GM21515 (cell line): Measurements from ENCODE around the gene TANC1.

ENCODE experiments used
- ATAC-seq: cut with Tn5 transposase; IDR thresholded peaks from one replicate; pipeline ENCODE4 v1.9.1; 2021; ENCODE audit not compliant: unreplicated experiment

TANC1 gene

DNA sequence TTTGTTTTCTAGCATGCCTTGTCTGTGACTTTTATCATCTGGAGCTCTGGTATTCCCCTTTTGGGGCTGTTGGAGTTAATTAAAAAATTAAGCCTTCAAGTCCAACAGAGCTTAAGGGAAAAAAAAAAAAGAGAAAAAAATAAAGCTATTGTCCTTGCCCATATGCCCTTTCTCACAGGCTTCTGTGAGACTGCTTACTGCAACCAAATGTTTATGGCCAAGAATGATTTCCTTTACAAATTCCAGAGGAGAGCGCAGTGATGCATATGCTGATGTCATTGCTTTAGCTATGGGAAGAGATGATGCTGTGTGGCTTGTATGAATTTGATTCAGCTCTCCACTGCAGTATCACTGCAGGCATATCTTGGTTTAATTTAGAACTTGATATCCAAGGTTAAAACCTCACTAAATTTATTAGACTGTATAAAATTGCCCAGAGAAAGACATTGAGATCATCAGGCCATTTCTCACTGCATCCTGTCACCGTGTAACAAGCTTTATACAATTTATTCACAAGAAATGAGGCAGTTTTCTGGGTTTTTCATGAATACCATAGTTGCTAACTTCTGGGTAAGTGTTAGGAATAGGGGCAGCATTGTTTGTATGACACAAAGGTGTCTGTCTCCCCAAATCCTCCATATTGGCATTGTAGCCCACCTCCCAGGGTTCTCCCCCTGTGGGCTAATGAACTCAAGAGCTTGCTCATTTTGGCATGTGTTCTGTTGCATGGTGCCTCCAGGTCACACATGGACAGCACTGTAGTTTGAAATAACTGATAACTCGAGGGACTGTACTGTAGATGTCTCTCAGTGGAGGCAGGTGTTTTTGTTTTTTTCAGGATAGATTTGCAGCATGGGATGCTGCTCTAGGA lies 85.0 kb downstream of the TANC1 start:
- no peak for ATAC-seq

DNA sequence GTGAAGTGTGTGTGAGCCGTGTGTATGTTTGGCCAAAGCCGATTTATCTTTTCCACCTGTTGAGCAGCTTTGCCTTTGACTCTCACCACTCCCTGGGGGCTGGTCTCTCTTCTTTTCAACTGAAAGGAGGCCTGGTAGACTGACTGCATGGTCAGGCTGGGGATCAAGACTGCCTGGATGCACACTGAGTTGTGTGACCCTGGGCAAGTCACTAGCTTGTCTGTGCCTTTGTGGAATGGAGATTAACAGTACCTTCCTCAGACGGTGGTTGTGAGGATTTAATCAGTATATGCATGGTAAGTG lies 85.5 kb downstream of the TANC1 start:
- no peak for ATAC-seq

DNA sequence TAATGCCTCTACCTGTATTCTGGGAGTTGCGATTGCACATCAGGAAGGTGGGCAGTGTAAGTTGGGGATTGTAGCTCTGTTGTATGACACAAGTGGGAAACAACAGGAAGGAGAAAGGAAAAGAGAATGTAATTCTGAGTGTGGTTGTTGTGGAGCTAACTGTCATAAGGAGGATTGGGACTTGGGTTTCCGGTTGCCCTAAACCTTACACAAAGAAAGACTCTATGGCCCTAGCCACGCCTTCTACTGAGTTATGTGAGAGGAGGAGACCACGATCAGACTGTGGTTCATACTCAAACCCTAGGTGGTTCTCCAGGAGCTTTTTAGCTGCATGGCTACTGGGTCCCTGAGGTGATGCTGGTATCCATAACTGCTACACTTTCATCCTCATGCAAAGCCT lies 86.5 kb downstream of the TANC1 start:
- no peak for ATAC-seq

DNA sequence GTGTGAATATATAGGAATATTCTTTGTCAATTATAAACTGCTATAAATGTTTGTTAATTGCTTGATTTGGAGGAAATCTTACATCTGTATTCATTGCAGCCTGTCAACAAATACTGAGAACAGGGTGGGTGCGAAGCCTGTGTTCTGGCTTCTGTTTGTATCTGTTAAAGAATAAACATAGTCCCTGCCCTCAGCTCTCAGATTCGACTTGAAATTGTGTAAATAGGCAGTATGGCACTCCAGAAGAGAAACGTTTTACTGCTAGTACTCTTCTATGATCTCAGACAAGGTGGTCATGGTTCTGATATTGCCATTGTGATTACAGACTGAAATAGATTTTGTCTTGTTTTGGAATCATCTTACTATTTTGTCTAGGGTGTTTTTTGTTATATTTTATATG lies 92.1 kb downstream of the TANC1 start:
- ATAC-seq: no peak

DNA sequence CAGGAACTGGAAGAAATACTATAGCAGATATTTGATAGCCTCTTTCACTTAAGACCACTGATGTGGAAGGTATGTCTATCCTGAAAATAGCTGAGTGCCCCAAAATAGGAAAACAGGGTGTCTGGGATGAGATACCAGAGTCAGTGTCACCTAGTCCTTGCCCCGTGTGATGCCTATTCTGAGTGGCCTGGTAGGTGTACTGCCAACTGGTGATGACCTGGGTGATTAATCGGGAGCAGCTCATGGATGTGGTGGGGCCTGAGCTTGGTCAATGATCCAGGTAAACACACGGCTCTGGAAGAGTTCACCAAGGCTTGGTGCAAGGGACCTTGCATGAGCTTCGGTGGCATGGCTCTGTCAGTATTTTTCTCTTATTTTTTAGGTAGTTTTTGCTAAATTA lies 95.2 kb downstream of the TANC1 start:
- ATAC-seq: no peak

DNA sequence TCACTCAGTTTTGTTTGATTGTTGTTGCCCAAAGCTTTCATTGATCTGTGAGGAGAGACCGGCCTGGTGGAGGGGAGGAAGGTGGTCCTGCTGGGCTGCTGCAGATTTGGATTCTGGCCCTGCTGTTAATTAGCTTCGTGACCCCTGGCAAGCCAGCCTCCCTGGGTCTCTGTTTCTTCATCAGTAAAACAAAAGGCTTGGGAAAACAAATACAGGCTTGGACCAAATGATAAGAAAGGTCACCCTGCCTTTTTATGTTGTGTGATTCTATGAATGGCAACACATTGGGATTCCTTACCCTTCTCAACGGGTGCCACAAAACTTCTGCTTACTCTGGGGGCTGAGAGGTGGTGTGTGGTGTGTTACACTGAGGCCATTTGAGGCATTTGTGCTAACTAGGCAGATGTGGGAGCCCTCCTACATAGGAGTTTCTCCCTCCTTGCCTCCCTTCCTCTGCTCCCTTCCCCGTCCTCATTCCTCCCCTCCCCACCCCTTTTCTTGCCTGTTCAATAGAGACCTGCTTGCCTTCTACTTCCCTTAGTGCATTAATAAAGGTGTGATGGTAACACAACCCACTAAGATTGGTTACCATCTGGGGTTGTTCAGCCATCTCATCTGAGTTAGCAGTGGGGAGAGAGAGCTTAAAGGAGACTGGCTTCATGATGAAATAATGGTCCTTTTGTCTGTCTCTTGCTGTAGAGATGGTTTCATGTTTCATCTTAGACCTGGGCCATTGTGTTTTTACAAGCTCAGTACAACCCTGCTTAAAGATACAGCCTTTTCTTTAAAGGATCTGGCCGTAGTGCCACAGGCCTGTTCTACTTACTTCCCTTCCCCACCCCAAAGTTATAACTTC lies 96.2 kb downstream of the TANC1 start:
- ATAC-seq: no peak

DNA sequence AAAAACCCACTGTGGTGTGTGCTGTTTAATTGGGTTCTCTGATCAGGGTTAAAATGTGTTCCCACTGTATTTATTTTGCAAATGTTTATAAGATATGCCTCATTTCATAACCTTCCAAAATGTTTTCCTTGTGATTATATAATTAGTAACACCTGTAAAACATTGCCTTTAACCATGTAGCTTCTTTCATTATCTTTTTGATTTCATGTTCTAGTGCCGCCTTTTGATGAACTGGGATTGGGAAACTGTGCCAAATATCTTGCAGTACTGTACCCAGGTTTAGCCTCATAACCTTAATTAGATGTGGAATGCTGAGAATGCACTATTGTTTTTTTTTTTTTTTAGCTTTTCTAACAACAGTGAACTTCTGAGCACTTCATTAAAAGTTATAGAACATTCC lies 96.9 kb downstream of the TANC1 start:
- ATAC-seq: no peak

DNA sequence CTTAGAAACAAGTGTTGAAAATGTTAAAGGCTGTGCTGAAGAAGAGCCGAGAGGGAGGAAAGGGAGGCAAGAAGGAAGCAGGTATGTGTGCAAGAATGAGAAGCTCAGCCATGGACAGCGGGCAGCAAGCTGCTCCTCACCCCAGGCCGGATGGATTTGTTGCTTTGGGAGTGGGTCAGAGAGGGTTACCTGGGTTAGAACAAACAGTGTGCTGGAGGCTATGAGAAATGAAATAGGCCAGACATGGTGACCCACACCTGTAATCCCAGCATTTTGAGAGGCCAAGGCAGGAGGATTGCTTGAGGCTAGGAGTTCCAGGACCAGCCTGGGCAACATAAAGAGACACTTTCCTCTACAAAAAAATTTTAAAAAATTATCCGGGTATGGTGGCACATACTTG lies 97.5 kb downstream of the TANC1 start:
- no peak for ATAC-seq

DNA sequence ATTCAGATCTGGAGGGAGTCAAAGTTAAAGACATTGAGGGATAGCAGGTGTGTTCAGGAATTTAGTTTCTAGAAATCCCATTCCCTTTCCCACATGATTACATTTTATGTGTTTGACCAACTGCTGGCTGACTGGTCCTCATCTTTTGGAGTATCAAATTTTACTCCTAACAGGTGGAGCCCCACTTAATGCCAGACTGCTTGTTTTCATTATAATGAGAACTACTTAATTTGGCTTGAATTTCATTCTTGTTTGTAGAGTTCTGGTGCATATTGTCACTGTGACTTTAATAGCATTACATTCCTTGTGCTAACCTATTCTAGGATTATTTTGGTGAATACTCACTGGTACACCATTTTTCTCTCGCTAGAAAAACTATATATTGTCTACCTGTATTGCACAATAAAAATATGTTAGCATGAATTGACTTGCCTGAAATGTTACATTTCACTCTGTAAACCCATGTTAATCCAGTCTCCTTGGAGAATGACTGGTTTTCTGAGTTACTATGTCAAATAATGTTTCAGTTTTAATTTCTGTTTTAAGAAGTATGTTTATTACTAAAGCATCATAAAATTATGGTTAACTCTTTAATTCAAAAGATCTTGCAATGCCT lies 98.2 kb downstream of the TANC1 start:
- no peak for ATAC-seq

DNA sequence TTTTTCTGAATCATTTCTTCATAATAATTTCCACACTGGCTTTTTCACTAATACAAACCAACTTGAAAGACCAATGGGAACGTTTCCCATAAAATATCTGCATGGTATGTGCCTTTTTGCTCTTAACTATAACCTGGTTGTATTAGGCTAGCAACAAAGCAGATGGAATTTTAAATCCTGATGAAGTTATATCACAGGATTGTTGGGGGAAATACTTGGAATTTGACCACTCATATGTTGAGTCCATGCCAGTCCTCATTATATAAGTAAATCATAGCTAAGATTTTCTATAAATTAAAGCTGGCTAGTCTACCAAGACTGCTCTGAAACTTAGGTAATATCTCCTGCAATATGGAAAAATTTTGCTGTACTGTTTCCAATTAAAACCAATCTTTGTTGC lies 99.5 kb downstream of the TANC1 start:
- no peak for ATAC-seq

DNA sequence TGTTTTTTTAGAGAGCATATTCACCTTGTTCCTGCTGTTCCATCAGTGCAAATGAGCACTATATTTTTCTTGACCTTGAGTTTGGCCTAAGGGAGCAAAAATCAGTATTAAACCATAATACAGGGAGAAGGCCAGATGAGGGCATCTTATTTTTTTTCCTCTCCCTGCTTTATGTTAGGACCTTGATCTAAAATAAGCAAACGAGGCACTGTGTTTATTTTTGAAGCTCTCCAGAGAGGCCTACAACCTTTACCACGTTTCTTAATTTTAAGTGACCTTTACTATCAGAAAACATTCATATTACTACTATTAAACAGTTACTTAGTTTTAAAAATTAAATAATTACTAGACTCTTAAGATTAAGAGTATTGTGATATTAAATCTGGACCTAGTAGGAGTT lies 100.8 kb downstream of the TANC1 start:
- no peak for ATAC-seq

DNA sequence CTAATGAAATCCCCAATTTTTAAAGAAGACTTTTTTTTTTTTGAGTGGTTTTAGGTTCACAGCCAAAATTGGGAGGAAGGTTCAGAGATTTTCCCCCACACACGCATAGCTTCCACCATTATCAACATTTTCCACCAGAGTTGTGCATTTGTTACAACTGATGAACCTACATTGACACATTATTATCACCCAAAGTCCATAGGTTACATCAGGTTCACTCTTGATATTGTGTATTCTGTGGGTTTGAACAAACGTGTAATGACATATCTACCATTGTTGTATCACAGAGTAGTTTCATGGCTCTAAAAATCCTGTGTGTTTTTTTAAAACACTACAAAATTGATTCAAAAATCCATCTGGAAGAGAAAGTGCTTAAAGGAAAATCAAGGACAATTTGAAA lies 101.8 kb downstream of the TANC1 start:
- ATAC-seq: no peak

DNA sequence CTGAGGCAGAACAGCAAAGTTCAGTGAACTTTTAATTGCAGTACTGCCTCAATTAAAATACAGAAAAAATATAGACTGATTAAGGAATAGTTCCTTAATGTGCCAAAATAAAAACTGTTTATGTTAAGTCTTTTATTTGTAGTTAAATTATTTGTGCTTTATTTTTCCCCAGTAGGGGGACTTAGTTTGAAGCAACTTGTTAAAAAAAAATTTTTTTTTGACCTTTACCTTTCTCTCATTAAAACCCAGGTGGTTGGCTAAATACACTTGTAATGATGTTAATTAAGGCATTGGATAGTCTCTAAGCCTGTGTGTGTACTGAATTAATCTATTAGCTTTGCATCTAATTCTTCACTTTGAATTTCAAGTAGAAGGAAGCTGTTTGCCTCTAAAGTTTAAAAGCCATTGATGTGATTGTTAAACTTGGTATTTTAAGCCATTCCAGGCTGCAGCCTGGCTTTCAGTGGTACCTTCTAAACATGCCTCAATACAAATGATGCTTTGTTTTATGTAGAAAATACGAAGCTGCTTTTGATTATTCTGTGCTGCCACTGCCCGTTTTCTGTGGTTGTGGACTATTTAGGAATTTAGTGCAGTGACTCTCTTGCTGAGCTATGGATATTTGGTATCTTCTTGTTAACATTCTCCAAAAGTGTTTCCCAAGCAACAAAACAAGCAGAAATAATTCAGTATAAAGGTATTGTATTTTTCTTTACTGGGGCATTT lies 102.9 kb downstream of the TANC1 start:
- no peak for ATAC-seq

DNA sequence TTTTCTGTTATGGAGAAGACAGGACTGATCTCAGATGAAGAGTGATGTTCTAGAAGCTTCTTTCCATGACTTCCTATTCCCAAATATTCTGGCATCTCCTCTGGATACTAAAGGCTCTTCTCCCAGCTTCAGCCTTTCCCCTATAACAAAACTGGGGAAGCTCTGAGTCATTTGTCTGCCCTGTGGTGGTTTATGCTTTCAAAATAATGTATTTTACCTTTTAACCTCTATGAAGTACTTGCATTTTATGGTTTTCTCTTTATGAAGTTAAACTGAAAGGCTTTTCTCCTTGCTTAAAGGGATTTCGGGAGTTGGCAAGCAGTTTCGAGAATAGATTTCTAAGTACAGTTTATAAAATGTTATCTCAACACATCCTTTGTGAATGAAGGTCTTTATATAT lies 104.4 kb downstream of the TANC1 start:
- ATAC-seq: no peak

DNA sequence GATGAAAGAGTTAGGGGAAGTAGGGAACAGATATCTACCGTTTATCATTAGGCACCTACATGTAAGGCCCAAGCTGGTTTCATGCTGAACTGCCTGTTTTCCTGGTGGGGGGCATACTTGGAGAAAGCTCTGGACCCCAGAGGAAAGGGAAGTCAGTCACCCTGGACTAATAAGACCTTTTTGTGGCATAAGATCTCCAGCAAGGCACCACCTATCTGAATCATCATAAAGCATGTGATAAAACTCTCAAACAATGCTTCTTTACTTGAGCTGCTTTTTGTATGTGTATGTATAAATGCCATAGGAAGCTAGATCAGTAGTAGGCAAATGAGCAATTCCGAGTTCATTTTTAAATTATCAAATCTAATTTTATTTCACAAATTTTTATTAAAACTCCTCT lies 104.8 kb downstream of the TANC1 start:
- no peak for ATAC-seq

DNA sequence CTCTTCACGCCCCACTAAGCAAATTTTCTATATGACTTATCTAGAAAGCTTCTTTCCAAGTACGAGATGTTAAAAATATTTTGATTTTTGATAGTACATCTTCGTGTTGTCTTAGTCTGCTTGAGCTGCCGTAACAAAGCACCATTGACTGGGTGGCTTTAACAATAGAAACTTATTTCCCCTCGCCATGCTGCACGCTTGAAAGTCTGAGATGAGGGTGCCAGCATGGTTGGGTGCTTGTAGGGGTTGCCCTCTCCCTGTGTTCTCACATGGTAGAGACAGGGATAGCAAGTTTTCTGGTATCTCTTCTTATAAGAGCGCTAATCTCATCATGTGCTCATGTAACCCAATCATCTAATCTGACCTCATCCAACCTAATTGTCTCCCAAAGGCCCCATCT lies 106.2 kb downstream of the TANC1 start:
- no peak for ATAC-seq

DNA sequence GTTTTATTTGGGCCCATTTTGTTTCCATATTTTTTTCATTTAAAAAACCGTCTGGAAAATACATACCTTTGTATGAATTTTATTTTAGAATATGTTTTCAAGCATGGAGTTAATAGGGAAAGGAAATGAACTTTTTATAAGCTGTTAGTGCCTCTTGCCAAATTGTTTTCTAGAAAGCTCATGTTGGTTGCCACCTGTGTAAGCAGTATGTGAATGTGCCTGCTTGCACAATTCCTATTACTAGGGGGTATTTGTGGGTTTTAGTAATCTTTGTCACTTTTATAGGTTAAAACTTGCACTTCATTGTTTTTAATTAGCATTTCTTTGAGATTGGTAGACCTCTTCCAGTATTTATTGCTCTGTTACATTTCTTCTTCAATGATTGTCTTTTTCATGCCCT lies 107.3 kb downstream of the TANC1 start:
- no peak for ATAC-seq

DNA sequence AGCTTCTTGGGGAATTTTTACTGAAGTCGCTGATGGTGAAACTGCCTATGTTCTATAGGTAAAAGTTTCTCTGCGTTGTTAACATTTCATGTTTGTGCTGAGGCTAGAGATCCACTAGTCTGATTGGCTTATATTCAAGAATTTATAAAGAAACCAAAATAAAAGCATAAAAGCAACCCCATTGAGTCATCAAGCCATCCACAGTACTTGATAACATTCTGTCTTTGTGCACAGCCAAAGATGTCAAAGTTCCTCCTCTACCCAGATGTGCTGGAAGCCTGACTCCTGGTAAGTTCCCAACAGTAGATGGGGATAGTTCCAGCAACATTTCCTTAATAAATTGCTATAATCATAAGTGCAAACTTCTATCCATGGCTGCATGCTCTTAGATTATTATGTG lies 107.8 kb downstream of the TANC1 start:
- no peak for ATAC-seq

DNA sequence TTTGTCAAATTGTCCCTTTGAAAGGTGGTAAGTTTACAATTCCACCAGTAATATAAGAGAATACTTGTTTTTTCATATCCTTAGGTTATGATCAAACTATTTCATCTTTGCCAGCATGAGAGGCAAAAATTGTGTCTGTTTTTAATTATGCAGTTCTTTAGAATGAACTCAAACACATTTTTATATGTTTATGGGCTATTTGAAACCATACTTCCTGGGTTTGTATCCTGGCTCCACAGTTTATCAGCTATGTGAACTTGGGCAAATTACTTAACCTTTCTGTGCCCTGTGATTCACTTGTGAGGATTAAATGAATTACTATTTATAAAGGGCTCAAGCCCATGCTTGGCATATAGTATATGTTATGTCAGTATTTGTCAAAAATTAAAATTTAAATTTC lies 109.4 kb downstream of the TANC1 start:
- ATAC-seq: no peak

DNA sequence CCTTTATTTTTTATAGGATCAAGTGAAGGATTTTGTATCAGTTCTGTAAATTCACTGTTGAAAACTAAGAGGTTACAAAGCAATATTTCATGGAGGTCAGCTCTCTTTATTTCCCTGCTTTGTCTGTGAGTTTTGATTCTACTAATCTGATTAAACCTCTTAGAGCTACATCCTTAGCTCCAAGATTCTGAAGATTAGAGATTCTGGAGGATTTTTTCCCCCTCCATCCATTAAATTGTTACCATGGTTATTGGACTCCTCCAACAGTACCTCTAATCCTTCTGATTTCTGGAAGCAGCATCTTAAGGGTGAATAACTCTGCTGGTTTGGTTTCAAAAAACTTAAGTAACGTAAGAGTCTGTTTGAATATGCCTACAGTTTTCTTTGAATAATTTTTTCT lies 110.0 kb downstream of the TANC1 start:
- no peak for ATAC-seq

DNA sequence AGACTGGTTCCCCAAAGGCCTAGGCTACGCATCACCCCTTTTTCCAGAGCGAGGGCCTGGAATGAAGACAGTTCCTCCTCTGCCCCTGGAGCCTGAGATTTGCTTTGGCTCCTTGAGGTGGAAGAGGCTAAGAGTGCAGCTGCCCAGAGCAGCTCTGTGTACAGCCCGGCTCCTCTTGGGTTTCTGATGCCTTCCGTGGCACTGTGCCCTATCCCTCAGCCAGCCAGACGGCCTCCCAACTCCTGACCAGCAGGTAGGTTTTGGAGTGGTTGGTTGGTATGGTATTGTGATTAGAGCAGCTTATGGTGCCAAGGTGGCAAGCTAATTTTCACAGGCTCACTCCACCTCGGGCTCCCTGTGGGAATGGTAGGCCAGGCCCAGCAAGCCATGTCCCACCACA lies 112.2 kb downstream of the TANC1 start:
- ATAC-seq: no peak
